HepG2 (cell line): ENCODE data around the gene TTLL1. TPM values are rescaled to one million over a fixed set of nuclear protein-coding genes. Genes with fewer than 3 reads are reported as not detected.

Experiments
- AGO1 ChIP-seq: fragments of 200-400 bp; formaldehyde crosslinking; IDR thresholded peaks from 2 replicates; pipeline ENCODE4 v1.6.1; 2017; ENCODE audit warnings: mild to moderate bottlenecking, low read depth, low read length, moderate library complexity; ENCODE audit not compliant: poor library complexity, severe bottlenecking
- ARNT ChIP-seq: fragments of 450-650 bp; IDR thresholded peaks from 2 replicates; pipeline ENCODE4 v1.6.1; 2017
- EED ChIP-seq: sonication (generic); formaldehyde crosslinking; IDR thresholded peaks from 2 replicates; pipeline ENCODE4 v1.5.0; 2020; ENCODE audit warnings: mild to moderate bottlenecking, missing genetic modification reagents
- ESRRA ChIP-seq: sonication (generic); formaldehyde crosslinking; IDR thresholded peaks from 2 replicates; pipeline ENCODE4 v1.5.1; 2020; ENCODE audit warnings: mild to moderate bottlenecking, low read depth, missing genetic modification reagents
- FOXK1 ChIP-seq: sonication (generic); formaldehyde crosslinking; IDR thresholded peaks from 2 replicates; pipeline ENCODE4 v1.4.0; 2020; ENCODE audit warnings: low read depth, missing genetic modification reagents, borderline replicate concordance
- HNRNPL ChIP-seq: fragments of 200-400 bp; formaldehyde crosslinking; IDR thresholded peaks from 2 replicates; pipeline ENCODE4 v1.6.1; 2017; ENCODE audit warnings: mild to moderate bottlenecking, low read depth, low read length
- LRRFIP1 ChIP-seq: sonication (generic); formaldehyde crosslinking; conservative IDR thresholded peaks from 2 replicates; pipeline ENCODE4 v1.4.0; 2020; ENCODE audit warnings: missing genetic modification reagents
- NFATC3 ChIP-seq: sonication (generic); formaldehyde crosslinking; IDR thresholded peaks from 2 replicates; pipeline ENCODE4 v1.5.1; 2020; ENCODE audit warnings: mild to moderate bottlenecking, missing genetic modification reagents
- RAD21 ChIP-seq: fragments of 450-650 bp; formaldehyde crosslinking; IDR thresholded peaks from 2 replicates; pipeline ENCODE4 v1.5.0; 2020; ENCODE audit warnings: mild to moderate bottlenecking
- SIX1 ChIP-seq: sonication (generic); formaldehyde crosslinking; IDR thresholded peaks from 2 replicates; pipeline ENCODE4 v1.4.0; 2020; ENCODE audit warnings: missing genetic modification reagents, borderline replicate concordance
- TERF1 ChIP-seq: sonication (generic); formaldehyde crosslinking; IDR thresholded peaks from 2 replicates; pipeline ENCODE4 v1.8.0; 2022; ENCODE audit warnings: mild to moderate bottlenecking, missing genetic modification reagents, moderate library complexity
- ZFP62 ChIP-seq: sonication (generic); formaldehyde crosslinking; IDR thresholded peaks from 2 replicates; pipeline ENCODE4 v1.4.0; 2020; ENCODE audit warnings: missing genetic modification reagents
- ZNF253 ChIP-seq: sonication (generic); formaldehyde crosslinking; IDR thresholded peaks from 2 replicates; pipeline ENCODE4 v1.8.0; 2022; ENCODE audit warnings: mild to moderate bottlenecking, missing genetic modification reagents, borderline replicate concordance
- ZNF569 ChIP-seq: sonication (generic); formaldehyde crosslinking; IDR thresholded peaks from 2 replicates; pipeline ENCODE4 v1.5.0; 2020; ENCODE audit warnings: mild to moderate bottlenecking, missing genetic modification reagents, moderate library complexity, borderline replicate concordance
- ZNF577 ChIP-seq: sonication (generic); formaldehyde crosslinking; IDR thresholded peaks from 2 replicates; pipeline ENCODE4 v1.4.0; 2020; ENCODE audit warnings: mild to moderate bottlenecking, low read depth, missing genetic modification reagents, borderline replicate concordance
- ZNF660 ChIP-seq: sonication (generic); formaldehyde crosslinking; IDR thresholded peaks from 2 replicates; pipeline ENCODE4 v1.5.1; 2020; ENCODE audit warnings: mild to moderate bottlenecking, low read depth, missing genetic modification reagents, borderline replicate concordance
- ZNF7 ChIP-seq: IDR thresholded peaks from 2 replicates; pipeline ENCODE4 v1.6.1; 2016; ENCODE audit warnings: missing biosample characterization, missing genetic modification reagents
- ZNF83 ChIP-seq: sonication (generic); formaldehyde crosslinking; IDR thresholded peaks from 2 replicates; pipeline ENCODE4 v1.4.0; 2020; ENCODE audit warnings: missing genetic modification reagents, mild to moderate bottlenecking, borderline replicate concordance
- ZUFSP ChIP-seq: sonication (generic); formaldehyde crosslinking; IDR thresholded peaks from 2 replicates; pipeline ENCODE4 v1.9.0; 2021; ENCODE audit warnings: missing genetic modification reagents, mild to moderate bottlenecking, borderline replicate concordance
- polyA plus RNA-seq, 8 experiments: library from polyadenylated mRNA; depleted of rRNA in 3 of 8; stranded (reverse) in 7 of 8; unstranded in 1 of 8; fragments of >200 nt; fragmentation: Illumina TruSeq in 4 of 8; extraction: Trizol in 4 of 8; gene quantifications; 2 replicates each; pipeline versions ENCODE4 v1.2.1 to v1.2.3, GENCODE V29; 2011 to 2016; ENCODE audit warnings: low read depth in 4 of 8, missing spikeins in 1 of 8, mixed read lengths in 1 of 8; ENCODE audit not compliant: insufficient read depth in 1 of 8
- total RNA-seq, 5 experiments: library from RNA; depleted of rRNA; stranded (reverse); fragments of >200 nt; fragmentation: Illumina TruSeq; extraction: Trizol; gene quantifications; 2 replicates each; pipeline ENCODE4 v1.2.3, GENCODE V29; 2016; ENCODE audit warnings: low read depth in 1 of 5
- TF ChIP-seq, protein P1 (sequence below): fragments of 450-650 bp; IDR thresholded peaks from 2 replicates; pipeline ENCODE4 v1.6.1; 2016
- TF ChIP-seq, protein P2 (sequence below): IDR thresholded peaks from 2 replicates; pipeline ENCODE4 v1.6.1; 2016; ENCODE audit warnings: low read depth, control low read depth

The TTLL1 gene
- total and polyA plus RNA-seq, 2 of the 13 experiments (the other 11 are each of a cell fraction or from before 2014, with no cell fraction given) = 1.6 to 5.3 TPM

DNA sequence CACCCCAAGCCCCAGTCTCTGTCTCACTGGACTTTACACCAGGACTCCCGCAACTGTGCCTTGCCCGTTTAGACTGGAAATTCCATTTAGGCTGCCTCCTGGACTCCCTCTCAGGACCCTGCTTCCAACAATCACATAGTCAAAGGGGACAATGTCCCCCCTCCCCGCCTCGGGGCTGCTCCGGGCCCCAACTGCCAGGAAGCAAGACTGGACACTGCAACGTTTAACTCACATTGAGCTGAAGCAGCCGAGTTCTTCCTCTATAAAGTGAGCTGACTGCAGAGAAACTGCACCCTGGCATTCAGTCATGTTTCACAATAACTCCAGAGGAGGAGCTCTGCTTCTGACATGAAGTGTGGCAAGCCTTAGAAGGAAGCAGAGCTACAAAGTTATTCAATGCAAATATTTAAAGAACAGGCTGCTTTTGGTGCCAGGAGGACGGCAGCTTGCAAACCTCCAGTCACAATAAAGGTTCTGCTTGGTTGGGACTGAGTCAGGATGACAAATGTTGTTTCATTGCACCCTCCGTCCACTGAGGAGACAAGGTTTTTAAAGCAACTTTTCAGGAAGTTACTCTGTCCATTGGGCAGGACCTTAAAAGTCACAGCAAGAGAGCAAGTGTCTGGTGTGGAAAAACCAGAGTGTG is 94.2 kb downstream of the TTLL1 start (continued):
- TF ChIP-seq, protein P1, sequence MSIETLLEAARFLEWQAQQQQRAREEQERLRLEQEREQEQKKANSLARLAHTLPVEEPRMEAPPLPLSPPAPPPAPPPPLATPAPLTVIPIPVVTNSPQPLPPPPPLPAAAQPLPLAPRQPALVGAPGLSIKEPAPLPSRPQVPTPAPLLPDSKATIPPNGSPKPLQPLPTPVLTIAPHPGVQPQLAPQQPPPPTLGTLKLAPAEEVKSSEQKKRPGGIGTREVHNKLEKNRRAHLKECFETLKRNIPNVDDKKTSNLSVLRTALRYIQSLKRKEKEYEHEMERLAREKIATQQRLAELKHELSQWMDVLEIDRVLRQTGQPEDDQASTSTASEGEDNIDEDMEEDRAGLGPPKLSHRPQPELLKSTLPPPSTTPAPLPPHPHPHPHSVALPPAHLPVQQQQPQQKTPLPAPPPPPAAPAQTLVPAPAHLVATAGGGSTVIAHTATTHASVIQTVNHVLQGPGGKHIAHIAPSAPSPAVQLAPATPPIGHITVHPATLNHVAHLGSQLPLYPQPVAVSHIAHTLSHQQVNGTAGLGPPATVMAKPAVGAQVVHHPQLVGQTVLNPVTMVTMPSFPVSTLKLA = no peak
- no peak for TF ChIP-seq ZNF577 (CRISPR knock-in tag)
- TF ChIP-seq HNRNPL = no peak
- TF ChIP-seq, protein P2, sequence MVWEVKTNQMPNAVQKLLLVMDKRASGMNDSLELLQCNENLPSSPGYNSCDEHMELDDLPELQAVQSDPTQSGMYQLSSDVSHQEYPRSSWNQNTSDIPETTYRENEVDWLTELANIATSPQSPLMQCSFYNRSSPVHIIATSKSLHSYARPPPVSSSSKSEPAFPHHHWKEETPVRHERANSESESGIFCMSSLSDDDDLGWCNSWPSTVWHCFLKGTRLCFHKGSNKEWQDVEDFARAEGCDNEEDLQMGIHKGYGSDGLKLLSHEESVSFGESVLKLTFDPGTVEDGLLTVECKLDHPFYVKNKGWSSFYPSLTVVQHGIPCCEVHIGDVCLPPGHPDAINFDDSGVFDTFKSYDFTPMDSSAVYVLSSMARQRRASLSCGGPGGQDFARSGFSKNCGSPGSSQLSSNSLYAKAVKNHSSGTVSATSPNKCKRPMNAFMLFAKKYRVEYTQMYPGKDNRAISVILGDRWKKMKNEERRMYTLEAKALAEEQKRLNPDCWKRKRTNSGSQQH (CRISPR knock-in tag) = no peak
- TF ChIP-seq ARNT = no peak
- 0 out of 2 replicates have a peak, but pooled peaks have one; percentile 48 for TF ChIP-seq ESRRA (CRISPR knock-in tag)
- TF ChIP-seq FOXK1 (CRISPR knock-in tag) = peak; percentile 86
- no peak for TF ChIP-seq ZNF569 (CRISPR knock-in tag)
- TF ChIP-seq ZNF7 (CRISPR knock-in tag) = no peak
- 0 out of 2 replicates have a peak, but pooled peaks have one; percentile 4 for TF ChIP-seq RAD21 (CRISPR knock-in tag)
- no peak for TF ChIP-seq ZFP62 (CRISPR knock-in tag)
- TF ChIP-seq SIX1 (CRISPR knock-in tag) = no peak
- no peak for TF ChIP-seq ZNF83
- TF ChIP-seq EED (CRISPR knock-in tag) = no peak
- no peak for TF ChIP-seq TERF1
- TF ChIP-seq AGO1 = no peak
- TF ChIP-seq LRRFIP1 (CRISPR knock-in tag) = no peak
- TF ChIP-seq ZUFSP (CRISPR knock-in tag) = no peak
- no peak for TF ChIP-seq NFATC3 (CRISPR knock-in tag)
- TF ChIP-seq ZNF660 = no peak
- no peak for TF ChIP-seq ZNF253 (CRISPR knock-in tag)
